ENCODE data around the gene ASB18.

ASB18 gene

GRCh38 chr2:236169741-236170589, 94.2 kb downstream of the ASB18 start:
- Histone ChIP-seq H3K9ac (ENCODE audit: low read length) (no peak overlapping the region), H4K20me1 (ENCODE audit: insufficient read depth, low read length) (no peaks in the 10 kb centered on the region), H3K4me1 (ENCODE audit: low read length) (no peaks in the 10 kb centered on the region), H3K27me3 (replicated peaks; ENCODE audit: insufficient read depth, low read length) (peaks cover 57% of the 10 kb centered on the region), H3K4me3 (ENCODE audit: low read length) (no peak overlapping the region), H3K27ac (ENCODE audit: low read length) (no peak overlapping the region), H3K79me2 (ENCODE audit: low read length) (no peaks in the 10 kb centered on the region), H3K9me3 (replicated peaks; ENCODE audit: insufficient read depth, low read length) (no peaks in the 10 kb centered on the region), H3K4me2 (ENCODE audit: low read depth, low read length) (no peak overlapping the region), H3F3A (ENCODE audit: insufficient read depth, low read length) (no peaks in the 10 kb centered on the region), H2AFZ (ENCODE audit: low read length) (no peak overlapping the region), H3K36me3 (replicated peaks; ENCODE audit: insufficient read depth, low read length) (no peaks in the 10 kb centered on the region), H3K9me2 (replicated peaks; ENCODE audit: insufficient read depth, low read length) (no peaks in the 10 kb centered on the region)
- DNase-seq = no peak
- TF ChIP-seq EZH2phosphoT487 (IDR thresholded peaks at IDR 0.05; ENCODE audit: low read length) = no peak
- TF ChIP-seq CTCF (IDR thresholded peaks at IDR 0.05; ENCODE audit: low read length) = no peak
- TF ChIP-seq EZH2 (optimal IDR thresholded peaks at IDR 0.05; ENCODE audit: low read depth, low read length) = no peak

GRCh38 chr2:236169151-236169721, 95.0 kb downstream of the ASB18 start:
- Histone ChIP-seq H4K20me1 (ENCODE audit: insufficient read depth, low read length) (no peaks in the 10 kb centered on the region), H3K27me3 (replicated peaks; ENCODE audit: insufficient read depth, low read length) (peaks cover 57% of the 10 kb centered on the region), H3K27ac (ENCODE audit: low read length) (no peak overlapping the region), H3K4me1 (ENCODE audit: low read length) (no peaks in the 10 kb centered on the region), H3K9ac (ENCODE audit: low read length) (no peak overlapping the region), H3K4me3 (ENCODE audit: low read length) (no peak overlapping the region), H3F3A (ENCODE audit: insufficient read depth, low read length) (no peaks in the 10 kb centered on the region), H3K4me2 (ENCODE audit: low read depth, low read length) (no peak overlapping the region), H3K36me3 (replicated peaks; ENCODE audit: insufficient read depth, low read length) (no peaks in the 10 kb centered on the region), H3K79me2 (ENCODE audit: low read length) (no peaks in the 10 kb centered on the region), H3K9me3 (replicated peaks; ENCODE audit: insufficient read depth, low read length) (no peaks in the 10 kb centered on the region), H2AFZ (ENCODE audit: low read length) (no peak overlapping the region), H3K9me2 (replicated peaks; ENCODE audit: insufficient read depth, low read length) (no peaks in the 10 kb centered on the region)
- no peak for DNase-seq
- TF ChIP-seq CTCF (IDR thresholded peaks at IDR 0.05; ENCODE audit: low read length) (no peak), EZH2 (optimal IDR thresholded peaks at IDR 0.05; ENCODE audit: low read depth, low read length) (no peak), EZH2phosphoT487 (IDR thresholded peaks at IDR 0.05; ENCODE audit: low read length) (no peak)

GRCh38 chr2:236168110-236169080, 95.8 kb downstream of the ASB18 start, which contains the start of gene GBX2:
Gene GBX2 (minus strand): TSS chr2:236168386. CDS start chr2:236167971, 415 bp downstream.
- TF ChIP-seq CTCF (IDR thresholded peaks at IDR 0.05; ENCODE audit: low read length) (no peak), EZH2 (optimal IDR thresholded peaks at IDR 0.05; ENCODE audit: low read depth, low read length) (no peak), EZH2phosphoT487 (IDR thresholded peaks at IDR 0.05; ENCODE audit: low read length) (no peak)
- no peak within 1 kb of the TSS for H3K4me3 ChIP-seq (ENCODE audit: low read length)
- no peaks in the 10 kb centered on the region for H4K20me1 ChIP-seq (ENCODE audit: insufficient read depth, low read length)
- peaks cover 61% of the 10 kb centered on the region for H3K27me3 ChIP-seq (replicated peaks; ENCODE audit: insufficient read depth, low read length)
- DNase-seq = no peak
- no peaks in the 10 kb centered on the region for H3K4me1 ChIP-seq (ENCODE audit: low read length)
- no peak within 1 kb of the TSS for H3K9ac ChIP-seq (ENCODE audit: low read length)
- no peak within 1 kb of the TSS for H3K27ac ChIP-seq (ENCODE audit: low read length)
- H3F3A ChIP-seq (ENCODE audit: insufficient read depth, low read length) = no peaks in the 10 kb centered on the region
- no peak within 1 kb of the TSS for H2AFZ ChIP-seq (ENCODE audit: low read length)
- H3K4me2 ChIP-seq (ENCODE audit: low read depth, low read length) = no peak within 1 kb of the TSS
- no peaks in the 10 kb centered on the region for H3K36me3 ChIP-seq (replicated peaks; ENCODE audit: insufficient read depth, low read length)
- no peaks in the 10 kb centered on the region for H3K9me3 ChIP-seq (replicated peaks; ENCODE audit: insufficient read depth, low read length)
- H3K79me2 ChIP-seq (ENCODE audit: low read length) = no peaks in the 10 kb centered on the region
- H3K9me2 ChIP-seq (replicated peaks; ENCODE audit: insufficient read depth, low read length) = no peaks in the 10 kb centered on the region
